Renal cortical epithelial cell (primary cell): Measurements from ENCODE around the gene SAMD4A. TPM values are rescaled to one million over a fixed set of nuclear protein-coding genes. Genes with fewer than 3 reads are reported as not detected.

ENCODE experiments used
- DNase-seq: peaks from one replicate; pipeline ENCODE4 v3.0.0-alpha.2; 2011; ENCODE audit warnings: low read depth
- total RNA-seq: library from RNA; depleted of rRNA; stranded (reverse); fragments of >200 nt; gene quantifications from 2 replicates; pipeline ENCODE4 v1.2.3, GENCODE V29; 2014

SAMD4A gene
- total RNA-seq, 1 donor from 2014 or later = 81.5 TPM

DNA sequence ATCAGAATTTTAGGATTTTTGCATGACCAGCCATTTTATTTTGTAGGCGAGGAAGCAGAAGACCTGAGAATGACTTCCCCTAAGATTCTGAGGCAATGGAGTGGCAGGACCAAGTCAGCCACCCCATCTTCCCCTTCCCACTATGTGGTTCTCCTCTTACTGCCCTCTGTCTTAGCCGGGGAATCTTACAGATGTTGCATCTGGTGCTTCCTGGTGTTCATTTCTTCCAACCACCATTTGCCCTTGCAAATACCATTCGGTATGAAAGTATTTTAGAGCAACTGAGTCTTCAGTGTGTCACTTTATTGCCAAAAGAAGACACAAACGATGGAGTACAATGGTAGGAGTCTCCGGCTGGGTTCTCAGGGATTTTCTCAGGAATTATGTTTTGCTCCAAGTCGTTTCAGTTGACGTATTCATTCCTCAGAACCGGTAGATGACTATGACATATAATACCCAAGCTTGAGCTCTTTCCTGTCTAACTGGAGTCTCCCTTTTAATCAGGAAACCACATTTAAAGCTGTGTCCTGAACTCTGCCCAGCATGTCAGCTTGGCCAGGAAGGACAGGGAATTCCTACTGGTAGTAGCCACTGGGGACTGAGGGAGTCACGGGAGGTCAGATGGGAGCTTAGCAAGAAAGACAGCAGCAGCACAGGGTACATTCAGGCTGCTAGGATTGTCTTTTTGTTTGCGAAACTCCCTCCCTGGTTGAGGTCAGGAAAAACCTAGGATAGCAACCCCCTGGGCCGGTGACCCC, 87.0 kb downstream of the SAMD4A start:
- DNase-seq = peak; percentile 88

DNA sequence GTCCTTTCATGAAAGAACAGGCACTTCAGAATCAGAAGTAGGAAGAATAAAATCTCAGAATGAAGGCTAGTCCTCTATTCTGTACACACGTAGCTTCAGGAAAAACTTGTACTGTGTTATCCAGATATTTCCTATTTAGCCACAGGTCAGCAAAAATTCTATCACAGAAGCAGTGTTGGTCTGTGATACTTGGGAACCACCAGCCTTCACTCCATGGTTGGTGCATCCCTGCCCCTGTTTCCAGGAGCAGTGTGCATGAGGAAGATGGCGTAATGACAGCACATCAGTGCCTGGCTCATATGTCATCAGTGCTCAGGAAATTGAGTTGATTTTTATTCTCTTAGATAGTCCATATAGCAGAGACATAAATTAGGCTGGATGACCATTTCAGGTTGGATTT, 87.7 kb downstream of the SAMD4A start:
- DNase-seq = no peak

- DNase-seq = no peak
Observed at GRCh38 chr14:54658836-54659235, 91.9 kb downstream of the SAMD4A start.

- DNase-seq = no peak
Observed at GRCh38 chr14:54659365-54659764, 92.4 kb downstream of the SAMD4A start.

GRCh38 chr14:54660604-54661111, 93.7 kb downstream of the SAMD4A start:
- DNase-seq = peak; percentile 82

DNA sequence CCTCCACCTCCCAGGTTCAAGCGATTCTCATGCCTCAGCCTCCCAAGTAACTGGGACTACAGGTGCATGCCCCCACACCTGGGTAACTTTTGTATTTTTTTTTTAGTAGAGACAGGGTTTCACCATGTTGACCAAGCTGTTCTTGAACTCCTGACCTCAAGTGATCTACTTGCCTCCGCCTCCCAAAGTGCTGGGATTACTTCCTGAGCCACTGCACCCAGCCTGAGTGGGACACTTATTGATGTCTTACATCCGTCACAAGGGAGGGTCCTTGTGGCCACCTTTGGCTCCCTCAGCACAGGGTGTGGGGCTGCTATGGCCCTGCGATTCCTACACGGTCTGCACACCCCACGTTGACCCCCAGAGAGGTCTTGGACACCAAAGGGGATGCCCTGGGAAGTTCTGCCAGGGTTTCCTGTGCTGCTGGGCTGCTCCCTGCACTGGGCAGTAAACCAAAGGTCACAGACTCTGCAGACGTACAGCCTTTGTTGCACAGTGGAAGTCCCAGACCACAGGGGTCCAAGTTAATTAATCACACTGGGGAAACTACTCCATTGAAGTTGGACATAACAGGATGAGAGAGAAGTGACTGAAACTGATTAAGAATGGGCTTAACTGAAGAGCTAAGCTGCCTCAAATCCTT, 95.7 kb downstream of the SAMD4A start:
- peak; percentile 78 for DNase-seq

DNA sequence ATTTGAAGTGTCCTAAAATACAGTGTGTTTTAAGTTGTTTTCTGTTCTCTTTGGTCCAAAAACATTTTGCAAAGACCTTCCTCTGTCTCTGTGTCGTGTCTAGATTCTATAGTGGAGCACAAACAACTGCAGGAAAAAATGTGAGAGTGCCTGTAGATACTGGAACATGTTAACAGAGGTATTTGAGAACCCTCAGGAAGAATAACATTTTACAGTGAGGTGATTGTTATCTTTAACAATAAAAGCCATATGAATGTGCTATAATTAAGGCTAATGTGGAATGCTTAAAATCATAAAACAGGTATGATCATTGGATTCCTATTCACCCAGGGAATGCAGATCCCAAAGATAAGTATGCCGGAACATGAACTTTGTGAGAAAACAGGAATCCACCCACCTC, 98.0 kb downstream of the SAMD4A start:
- DNase-seq = no peak

GRCh38 chr14:54665946-54666345, 99.0 kb downstream of the SAMD4A start:
- peak; percentile 71 for DNase-seq

DNA sequence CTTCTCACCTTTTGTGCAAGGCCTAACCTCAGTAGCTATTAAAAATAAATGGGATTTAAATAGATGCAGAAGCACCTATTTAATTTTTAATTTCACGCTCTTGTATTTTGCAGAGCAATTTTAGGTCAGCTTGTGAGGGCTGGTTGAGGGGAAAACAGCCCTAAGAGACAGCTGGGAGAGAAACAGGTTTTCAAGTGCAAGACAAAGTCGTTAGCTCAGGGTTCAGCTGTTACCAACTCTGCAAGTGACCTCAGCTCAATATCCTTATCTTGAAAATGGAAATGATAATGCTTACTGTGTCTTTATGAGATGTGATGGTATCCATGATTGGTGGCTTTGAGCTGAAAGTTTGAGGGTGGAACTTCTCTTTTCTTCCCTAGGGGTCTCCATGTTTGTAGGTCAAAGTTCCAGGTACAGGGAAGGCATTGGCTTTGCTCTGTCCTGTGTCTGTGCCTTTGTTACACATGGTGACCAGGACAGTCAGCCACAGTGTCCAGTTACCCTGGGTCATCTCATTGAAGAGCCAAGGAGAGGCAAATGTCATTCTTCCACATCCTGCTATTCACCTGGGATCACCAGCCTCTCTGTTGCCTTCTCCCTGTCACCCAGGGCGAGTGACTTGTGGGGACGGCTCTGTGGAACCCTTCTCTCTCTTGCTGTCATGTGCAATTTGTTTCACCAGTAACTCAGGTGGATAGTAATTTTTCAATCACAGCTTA, 100.3 kb downstream of the SAMD4A start:
- DNase-seq = no peak

- DNase-seq = no peak
Observed at GRCh38 chr14:54667764-54668163, 100.8 kb downstream of the SAMD4A start.

- DNase-seq = no peak
Observed at GRCh38 chr14:54669721-54670561, 103.0 kb downstream of the SAMD4A start.

GRCh38 chr14:54671537-54671936, 104.6 kb downstream of the SAMD4A start:
- DNase-seq = no peak

DNA sequence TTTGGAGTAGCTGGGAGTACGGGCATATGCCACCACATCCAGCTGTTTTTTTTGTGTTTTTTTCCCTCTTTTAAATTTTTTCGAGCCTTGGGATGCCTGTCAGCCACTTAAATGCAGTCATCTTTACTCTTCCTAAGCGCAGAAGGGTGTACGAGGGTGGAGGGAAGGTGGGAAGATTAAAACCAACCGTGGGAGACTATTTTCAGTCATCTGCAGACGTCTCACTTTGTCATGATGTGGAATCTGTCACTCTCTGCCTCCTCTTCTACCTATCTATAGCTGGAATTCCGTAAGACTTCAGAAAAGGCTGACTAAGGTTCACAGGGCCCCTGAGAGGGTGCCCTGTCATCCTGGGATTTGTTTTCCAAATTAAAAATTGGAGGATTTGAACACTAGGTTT, 105.3 kb downstream of the SAMD4A start:
- no peak for DNase-seq

DNA sequence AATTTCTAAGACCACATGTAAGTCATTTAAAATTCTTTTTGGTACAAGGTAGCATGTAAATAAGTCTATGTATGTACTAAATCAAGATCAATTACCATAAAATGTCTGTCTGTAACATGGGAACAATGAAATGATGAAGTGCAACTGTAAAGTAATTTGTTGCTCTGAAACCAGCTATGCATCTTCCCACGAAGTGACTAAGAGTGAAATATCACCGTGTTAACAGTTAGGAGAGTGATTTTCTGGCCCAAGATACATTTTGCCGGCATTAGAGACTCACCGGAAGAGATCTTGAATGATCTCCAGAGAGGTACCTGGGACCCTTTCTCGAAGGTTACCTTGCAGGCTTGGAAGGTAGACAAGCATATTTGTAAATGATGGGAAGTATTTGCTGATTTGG, 105.8 kb downstream of the SAMD4A start:
- DNase-seq = no peak

DNA sequence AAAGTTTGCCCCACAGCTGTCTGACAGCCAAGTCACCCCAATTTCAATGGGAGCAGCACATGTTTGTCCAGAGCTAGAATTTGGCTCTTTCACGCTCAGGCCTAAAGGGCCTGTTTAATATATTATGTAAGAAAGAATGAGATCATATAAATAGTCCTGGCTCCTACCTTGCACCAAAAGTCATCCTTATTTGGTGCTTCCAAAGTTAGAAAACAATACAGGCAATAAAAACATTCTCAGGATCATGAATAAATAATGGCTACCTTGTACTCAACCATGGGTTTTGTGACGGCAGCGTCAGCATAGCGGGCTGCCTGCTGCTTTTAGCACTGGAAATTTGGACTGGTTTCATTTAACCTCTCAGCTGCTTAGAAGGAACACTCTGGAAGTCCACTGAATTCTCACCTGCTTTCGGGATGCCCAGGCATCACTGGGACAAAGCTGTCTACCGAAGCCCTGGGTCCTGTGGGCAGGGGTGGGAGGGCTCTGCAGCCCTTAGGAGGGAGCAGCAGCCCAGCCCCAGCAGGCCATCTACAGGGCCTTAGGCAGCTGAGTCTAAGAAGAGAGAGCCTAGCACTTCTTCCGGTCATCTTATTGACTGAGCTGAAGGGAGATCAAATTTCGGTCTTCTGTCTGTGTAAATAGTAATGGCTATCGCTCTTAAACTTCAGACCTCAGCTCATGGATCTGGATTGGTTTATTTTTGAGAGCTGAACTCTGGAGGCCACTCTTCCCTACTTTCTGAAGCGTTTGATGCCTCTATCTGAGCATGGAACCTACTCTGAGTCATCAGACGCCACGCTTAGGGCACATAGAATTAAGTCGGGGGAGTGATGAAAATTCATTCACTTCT, 106.5 kb downstream of the SAMD4A start:
- DNase-seq = no peak

DNA sequence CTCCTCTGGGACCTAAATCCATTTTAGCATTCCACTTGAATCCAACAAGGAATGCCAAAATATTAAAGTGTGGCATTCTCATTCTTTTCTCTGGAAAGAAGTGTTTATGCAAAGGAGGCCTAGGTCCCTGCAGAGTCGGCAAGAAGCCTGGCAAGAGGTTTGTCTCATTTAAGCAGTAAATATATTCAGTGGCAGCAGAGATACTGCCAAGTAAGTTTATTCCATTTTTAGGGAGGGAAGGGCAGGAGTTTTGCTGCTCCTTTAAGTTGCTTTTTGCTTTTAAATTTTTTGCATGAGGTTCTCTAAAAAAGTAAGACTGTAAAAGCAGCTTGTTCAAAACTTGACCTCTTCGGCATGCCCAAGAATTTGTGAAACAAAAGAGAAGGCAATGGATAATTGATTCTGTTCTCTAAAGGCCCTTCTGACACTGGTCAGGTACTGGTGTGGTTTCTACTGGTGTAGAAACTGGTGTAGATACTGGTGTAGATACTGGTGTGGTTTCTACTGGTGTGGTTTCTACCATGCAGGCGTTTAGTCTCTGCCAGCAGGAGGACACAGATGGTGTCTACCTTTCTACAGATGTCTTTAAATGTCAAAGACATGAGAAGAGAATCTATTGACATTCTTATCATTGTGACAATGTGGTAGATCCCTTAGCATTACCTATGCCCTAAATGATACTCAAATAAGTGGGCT, 107.3 kb downstream of the SAMD4A start:
- DNase-seq = no peak

DNA sequence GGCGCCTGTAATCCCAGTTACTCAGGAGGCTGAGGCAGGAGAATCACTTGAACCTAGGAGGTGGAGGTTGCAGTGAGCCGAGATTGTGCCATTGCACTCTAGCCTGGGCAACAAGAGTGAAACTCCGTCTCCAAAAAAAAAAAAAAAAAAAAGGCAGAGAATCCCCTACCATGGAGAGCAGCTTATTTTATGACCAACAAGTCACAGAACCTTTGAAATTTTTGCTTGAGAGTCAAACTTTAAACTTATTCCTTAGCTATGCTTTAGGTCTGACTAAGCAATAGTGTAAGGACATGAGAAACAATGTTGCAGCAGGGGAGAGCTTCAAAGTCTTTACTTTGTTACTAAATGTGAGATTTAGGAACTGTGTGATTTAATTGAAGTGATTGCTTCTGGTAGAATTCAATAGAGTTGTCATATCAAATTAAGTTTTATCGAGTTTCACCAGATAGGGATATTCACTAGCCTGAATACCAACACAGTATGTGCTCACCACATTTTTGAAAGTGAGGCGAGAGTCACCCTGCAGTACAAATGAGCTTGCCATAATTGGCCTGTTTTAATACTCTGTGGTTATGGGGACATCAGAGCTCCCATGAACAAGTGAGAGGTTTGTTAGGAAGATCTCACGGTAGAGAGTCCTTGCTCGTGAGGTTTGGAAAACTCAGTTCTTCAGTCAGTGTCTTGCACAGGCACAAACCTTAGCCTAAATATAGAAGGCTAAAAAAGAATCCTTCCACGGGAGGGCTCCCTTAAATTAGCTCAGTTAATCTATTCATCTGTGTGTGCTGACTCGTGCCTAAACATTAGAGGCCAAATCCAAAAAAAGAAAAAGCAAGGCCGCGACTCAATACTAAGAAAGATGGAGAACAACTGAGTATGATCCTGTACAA, 108.6 kb downstream of the SAMD4A start:
- DNase-seq = no peak

GRCh38 chr14:54676812-54677708, 110.1 kb downstream of the SAMD4A start:
- DNase-seq = peak; percentile 99
